Erythroblast (primary cell): Measurements from ENCODE around the gene LNX2.

Experiments used
- GATA1 ChIP-seq: IDR thresholded peaks from 2 replicates; pipeline ENCODE4 v1.6.1; 2011; ENCODE audit warnings: low read depth, mild to moderate bottlenecking, control low read depth, low read length, moderate library complexity
- POLR2A ChIP-seq: IDR thresholded peaks from 2 replicates; pipeline ENCODE4 v1.6.1; 2011; ENCODE audit warnings: mild to moderate bottlenecking, low read length

GRCh38 chr13:27592865-27593264 lies 27.5 kb downstream of the LNX2 start:
- TF ChIP-seq POLR2A (no peak), GATA1 (no peak)
